OCI-LY7 (cell line): ENCODE measurements around the gene SNRNP35. TPM values are rescaled to one million over a fixed set of nuclear protein-coding genes. Genes with fewer than 3 reads are reported as not detected.
"Not testable (repeated sequence)": the region's sequence is repeated elsewhere in the genome, so short reads cannot be mapped to it uniquely, and the experiment has no call there.

Experiments
- Bru-seq: library from RNA; stranded (reverse); fragments of 400-500 nt; gene quantifications from one replicate; lab custom pipeline; 2021; lab: Mats Ljungman, UMichigan
- BruChase-seq, 2 experiments: library from RNA; stranded (reverse); fragments of 400-500 nt; gene quantifications; one replicate each; lab custom pipeline; 2021; lab: Mats Ljungman, UMichigan
- BruUV-seq: library from RNA; stranded (reverse); fragments of 400-500 nt; replicated peaks from 2 replicates; lab custom pipeline; 2021; lab: Mats Ljungman, UMichigan
- CTCF ChIA-PET: fragments of 300-600 bp; sonication (Branson Sonifier 250); formaldehyde crosslinking; loops from one replicate; lab custom pipeline; 2022; ENCODE audit warnings: antibody characterized with exemption; ENCODE audit not compliant: unreplicated experiment; lab: Charles Lee
- POLR2A ChIA-PET: fragments of 300-600 bp; sonication (Branson Sonifier 250); formaldehyde crosslinking; loops from one replicate; lab custom pipeline; 2022; ENCODE audit warnings: antibody characterized with exemption; lab: Charles Lee
- DNase-seq: peaks from one replicate; pipeline ENCODE4 v3.0.0-alpha.2; 2015; ENCODE audit warnings: low spot score
- H2AFZ ChIP-seq: fragments of 200-600 bp; sonication (generic), shearing (Covaris generic); 2 replicates; pipeline ENCODE4 v1.6.1; 2014; ENCODE audit warnings: mild to moderate bottlenecking, antibody characterized with exemption, low read length, moderate library complexity
- H3K27ac ChIP-seq: fragments of 200-600 bp; sonication (generic); 2 replicates; pipeline ENCODE4 v1.5.1; 2014; ENCODE audit warnings: mixed run types, low read depth, mild to moderate bottlenecking, moderate library complexity, low read length, inconsistent platforms; ENCODE audit not compliant: poor library complexity, severe bottlenecking
- H3K36me3 ChIP-seq: fragments of 200-600 bp; sonication (generic); 2 replicates; pipeline ENCODE4 v1.6.1; 2014; ENCODE audit warnings: mild to moderate bottlenecking, antibody characterized with exemption, low read length, moderate library complexity, mixed read lengths; ENCODE audit not compliant: insufficient read depth
- H3K4me1 ChIP-seq: fragments of 200-600 bp; sonication (generic); 2 replicates; pipeline ENCODE4 v1.5.1; 2014; ENCODE audit warnings: mild to moderate bottlenecking, low read length; ENCODE audit not compliant: insufficient read depth, poor library complexity, severe bottlenecking
- H3K4me2 ChIP-seq: fragments of 200-600 bp; sonication (generic); 2 replicates; pipeline ENCODE4 v1.6.1; 2014; ENCODE audit warnings: mild to moderate bottlenecking, low read length
- H3K4me3 ChIP-seq: fragments of 200-600 bp; sonication (generic); 2 replicates; pipeline ENCODE4 v1.5.1; 2014; ENCODE audit warnings: mild to moderate bottlenecking, low read depth, low read length; ENCODE audit not compliant: poor library complexity, severe bottlenecking
- H3K79me2 ChIP-seq: fragments of 200-600 bp; sonication (generic); 2 replicates; pipeline ENCODE4 v1.6.1; 2016; ENCODE audit warnings: low read depth, mild to moderate bottlenecking, low read length, moderate library complexity, mixed read lengths; ENCODE audit not compliant: insufficient read depth
- H3K9me2 ChIP-seq: fragments of 200-600 bp; sonication (generic); 2 replicates; pipeline ENCODE4 v1.6.1; 2016; ENCODE audit warnings: mild to moderate bottlenecking, low read length, mixed read lengths; ENCODE audit not compliant: insufficient read depth
- H3K9me3 ChIP-seq: fragments of 200-600 bp; sonication (generic); 2 replicates; pipeline ENCODE4 v1.6.1; 2014; ENCODE audit warnings: mild to moderate bottlenecking, mixed run types, low read length, mixed read lengths
- H4K20me1 ChIP-seq: fragments of 200-600 bp; sonication (generic); 2 replicates; pipeline ENCODE4 v1.6.1; 2014; ENCODE audit warnings: mild to moderate bottlenecking, antibody characterized with exemption, low read length, moderate library complexity, mixed read lengths; ENCODE audit not compliant: insufficient read depth
- EZH2phosphoT487 ChIP-seq: fragments of 200-600 bp; sonication (generic); IDR thresholded peaks from 2 replicates; pipeline ENCODE4 v1.6.1; 2018; ENCODE audit warnings: low read depth, borderline replicate concordance, mild to moderate bottlenecking, mixed run types, antibody characterized with exemption, low read length, moderate library complexity, mixed read lengths
- intact Hi-C: fragments of 100-400 bp; cut with micrococcal nuclease; formaldehyde crosslinking; loops from one replicate; pipeline ENCODE4 v1.10.0; 2022; ENCODE audit not compliant: unreplicated experiment
- long read RNA-seq: library from polyadenylated mRNA; stranded (forward); transcript quantifications from one replicate; pipeline ENCODE4 v2.0.0, GENCODE V29; 2022
- total RNA-seq, 2 experiments: library from RNA; depleted of rRNA in 1 of 2; stranded (reverse); fragments of >200 nt in 1 of 2; shearing (Covaris generic) in 1 of 2; gene quantifications; 2 replicates each; pipeline ENCODE4 v1.2.3, GENCODE V29; 2014 to 2022
- TF ChIP-seq, protein P1 (sequence below): fragments of 200-600 bp; sonication (generic); conservative IDR thresholded peaks from 2 replicates; pipeline ENCODE4 v1.5.1; 2014; ENCODE audit warnings: mild to moderate bottlenecking, antibody characterized with exemption, low read length, moderate library complexity, mixed read lengths

SNRNP35 gene
- total RNA-seq (2014; rRNA removed; shearing (Covaris generic)) (31.3 and 43.7 TPM in 2 replicates), total RNA-seq (2022) (29.3 and 32.9 TPM in 2 replicates), Bru-seq, nascent RNA (percentile 77 among the genes with signal in this experiment), BruChase-seq, experiment 1, labeled RNA remaining after a 6-hour chase (percentile 85 among the genes with signal in this experiment), BruChase-seq, experiment 2, labeled RNA remaining after a 2-hour chase (percentile 82 among the genes with signal in this experiment)
- long read RNA-seq, transcript SNRNP35-203 (2 exons, 1,975 nt), result major isoform, 21 of 43 reads
- long read RNA-seq, partial matches to known transcripts, result 0 of 43 reads
- long read RNA-seq, other reads (novel, unspliced or antisense), result 19 of 43 reads

GRCh38 chr12:123457980-123458779 is at the start of gene SNRNP35:
TSS of gene SNRNP35 (plus strand) at chr12:123458139. CDS start at chr12:123465541, 7,402 bp downstream.
- no peak for TF ChIP-seq EZH2phosphoT487
- TF ChIP-seq, protein P1, sequence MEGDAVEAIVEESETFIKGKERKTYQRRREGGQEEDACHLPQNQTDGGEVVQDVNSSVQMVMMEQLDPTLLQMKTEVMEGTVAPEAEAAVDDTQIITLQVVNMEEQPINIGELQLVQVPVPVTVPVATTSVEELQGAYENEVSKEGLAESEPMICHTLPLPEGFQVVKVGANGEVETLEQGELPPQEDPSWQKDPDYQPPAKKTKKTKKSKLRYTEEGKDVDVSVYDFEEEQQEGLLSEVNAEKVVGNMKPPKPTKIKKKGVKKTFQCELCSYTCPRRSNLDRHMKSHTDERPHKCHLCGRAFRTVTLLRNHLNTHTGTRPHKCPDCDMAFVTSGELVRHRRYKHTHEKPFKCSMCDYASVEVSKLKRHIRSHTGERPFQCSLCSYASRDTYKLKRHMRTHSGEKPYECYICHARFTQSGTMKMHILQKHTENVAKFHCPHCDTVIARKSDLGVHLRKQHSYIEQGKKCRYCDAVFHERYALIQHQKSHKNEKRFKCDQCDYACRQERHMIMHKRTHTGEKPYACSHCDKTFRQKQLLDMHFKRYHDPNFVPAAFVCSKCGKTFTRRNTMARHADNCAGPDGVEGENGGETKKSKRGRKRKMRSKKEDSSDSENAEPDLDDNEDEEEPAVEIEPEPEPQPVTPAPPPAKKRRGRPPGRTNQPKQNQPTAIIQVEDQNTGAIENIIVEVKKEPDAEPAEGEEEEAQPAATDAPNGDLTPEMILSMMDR, result no peak
- peak; percentile 87 for DNase-seq
- intact Hi-C loops, result loop anchor here (1.0 to 2.0 kb wide), 2 partner anchors 31 to 69 kb away; no protein-coding TSS in a partner anchor
- Histone ChIP-seq H3K4me3 (peak within 1 kb of the TSS; percentile 74), H3K9me3 (no peaks in the 10 kb centered on the region), H2AFZ (peak within 1 kb of the TSS; percentile 86), H3K36me3 (peaks cover 5% of the 10 kb centered on the region; the same call in 1 of the 2 replicates), H3K4me2 (peak within 1 kb of the TSS; percentile 97), H3K4me1 (peaks cover 14% of the 10 kb centered on the region), H3K27ac (peak within 1 kb of the TSS; percentile 91), H4K20me1 (no peaks in the 10 kb centered on the region), H3K79me2 (peaks cover 21% of the 10 kb centered on the region; the same call in 1 of the 2 replicates), H3K9me2 (no peaks in the 10 kb centered on the region)
- no TSS peak for BruUV-seq
- POLR2A ChIA-PET, result interaction anchor here (0.6 to 2.4 kb wide), 8 partner anchors 13 to 226 kb away, joined by 3 to 9 read pairs (median 3); partner anchors contain the start of gene KMT5A
- CTCF ChIA-PET, result interaction anchor here (1.2 kb wide), 1 partner anchor 126 kb away, joined by 3 read pairs; the partner anchor contains the start of gene TMED2

- H2AFZ ChIP-seq, H3K27ac ChIP-seq, H3K9me2 ChIP-seq, H3K4me2 ChIP-seq, H3K79me2 ChIP-seq, CTCF ChIA-PET, H4K20me1 ChIP-seq, H3K9me3 ChIP-seq, DNase-seq, H3K4me1 ChIP-seq, intact Hi-C loops, H3K4me3 ChIP-seq: not testable (repeated sequence)
- peaks cover 66% of the 10 kb centered on the region for H3K36me3 ChIP-seq
- BruUV-seq, result TSS peak; percentile 80
- POLR2A ChIA-PET, result interaction anchor here (0.5 to 2.6 kb wide), 2 partner anchors 19 to 913 kb away, joined by 3 to 11 read pairs; no protein-coding TSS in a partner anchor
Measured at GRCh38 chr12:123408619-123409018, 49.3 kb upstream of the SNRNP35 start.

DNA sequence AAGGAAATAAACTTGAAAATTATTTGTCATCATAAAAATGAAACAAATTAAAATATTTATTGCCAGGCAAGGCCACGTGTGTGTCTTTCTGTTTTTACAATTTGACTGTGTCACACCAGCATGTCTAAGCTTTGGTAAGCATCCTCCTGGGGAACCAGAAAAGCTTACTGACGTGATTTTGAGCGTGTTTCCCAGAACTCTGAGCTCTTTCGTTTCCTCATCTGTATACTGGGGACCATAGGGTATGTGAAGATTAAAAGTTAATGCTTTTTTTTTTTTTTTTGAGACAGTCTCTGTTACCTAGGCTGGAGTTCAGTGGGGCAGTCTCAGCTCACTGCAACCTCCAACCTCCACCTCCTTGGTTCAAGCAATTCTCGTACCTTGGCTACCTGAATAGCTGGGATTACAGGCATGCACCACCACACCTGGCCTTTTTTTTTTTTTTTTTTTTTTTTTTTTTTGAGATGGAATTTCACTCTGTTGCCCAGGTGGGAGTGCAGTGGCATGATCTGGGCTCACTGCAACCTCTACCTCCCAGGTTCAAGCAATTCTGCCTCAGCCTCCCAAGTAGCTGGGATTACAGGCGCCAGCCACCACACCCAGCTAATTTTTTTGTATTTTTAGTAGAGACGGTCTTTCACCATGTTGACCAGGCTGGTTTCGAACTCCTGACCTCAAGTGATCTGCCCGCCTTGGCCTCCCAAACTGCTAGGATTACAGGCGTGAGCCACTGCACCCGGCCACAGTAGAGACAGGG is 48.5 kb upstream of the SNRNP35 start:
- POLR2A ChIA-PET, result interaction anchor here (0.5 to 2.6 kb wide), 11 partner anchors 8 to 1467 kb away, joined by 3 to 11 read pairs (median 4); partner anchors contain the start of gene KMT5A

More for the DNA sequence above, 48.5 kb upstream of the SNRNP35 start:
- H3K9me2 ChIP-seq, H3K9me3 ChIP-seq, DNase-seq, BruUV-seq, CTCF ChIA-PET, H3K4me3 ChIP-seq, H3K4me1 ChIP-seq, H2AFZ ChIP-seq, intact Hi-C loops, H3K4me2 ChIP-seq, H3K79me2 ChIP-seq, H3K27ac ChIP-seq, H4K20me1 ChIP-seq: not testable (repeated sequence)
- H3K36me3 ChIP-seq, result peaks cover 57% of the 10 kb centered on the region
